ENCODE measurements around the gene SLC38A8. TPM values are rescaled to one million over a fixed set of nuclear protein-coding genes. Genes with fewer than 3 reads are reported as not detected.

SLC38A8 gene
- total RNA-seq, 6 experiments from 2014 or later: not detected

DNA sequence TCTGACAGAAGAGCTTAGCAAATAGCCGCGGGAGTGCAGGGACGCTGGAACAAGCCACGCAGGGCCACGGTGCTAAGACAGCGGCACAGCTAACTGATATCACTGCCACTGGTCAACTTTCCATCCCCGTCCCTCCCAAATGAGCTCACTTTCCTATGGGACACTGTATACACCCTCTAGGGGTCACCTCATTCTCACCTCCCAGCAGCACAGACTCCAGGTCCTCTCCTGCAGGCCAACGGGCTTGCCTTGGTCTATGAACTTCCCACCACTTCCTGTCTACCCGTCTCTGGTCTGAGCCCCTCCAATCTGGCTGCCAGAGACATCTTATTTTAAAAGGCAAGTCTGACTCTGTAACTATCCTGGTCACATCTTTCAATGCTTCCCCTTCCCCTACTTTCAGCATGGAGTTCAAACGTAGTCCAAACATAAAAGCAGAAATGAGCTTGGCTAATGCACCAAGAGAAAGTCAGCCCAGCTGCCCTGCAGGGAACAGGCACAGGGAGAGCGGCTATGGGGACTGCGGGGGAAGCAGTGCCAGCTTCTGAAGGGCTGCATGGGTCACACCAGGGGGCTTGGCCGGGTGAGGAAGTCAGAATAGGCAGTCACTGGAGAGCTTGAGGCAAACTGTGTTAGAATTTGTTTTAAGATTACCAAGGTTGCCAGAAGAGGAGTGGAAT is 26.3 kb upstream of the SLC38A8 start:
- Mint-ChIP-seq H3K9me3 (no peaks in the 10 kb centered on the region), H3K36me3 (ENCODE audit: low read depth) (peaks cover 19% of the 10 kb centered on the region), H3K27ac (no peak overlapping the region), H3K4me3 (no peak overlapping the region), H3K4me1 (ENCODE audit: low read depth) (peaks cover 6% of the 10 kb centered on the region; the same call in 1 of the 2 replicates), H3K27me3 (ENCODE audit: insufficient read depth) (peaks cover 2% of the 10 kb centered on the region; the same call in 1 of the 2 replicates)
- no peak for DNase-seq
- TF ChIP-seq, protein P1, sequence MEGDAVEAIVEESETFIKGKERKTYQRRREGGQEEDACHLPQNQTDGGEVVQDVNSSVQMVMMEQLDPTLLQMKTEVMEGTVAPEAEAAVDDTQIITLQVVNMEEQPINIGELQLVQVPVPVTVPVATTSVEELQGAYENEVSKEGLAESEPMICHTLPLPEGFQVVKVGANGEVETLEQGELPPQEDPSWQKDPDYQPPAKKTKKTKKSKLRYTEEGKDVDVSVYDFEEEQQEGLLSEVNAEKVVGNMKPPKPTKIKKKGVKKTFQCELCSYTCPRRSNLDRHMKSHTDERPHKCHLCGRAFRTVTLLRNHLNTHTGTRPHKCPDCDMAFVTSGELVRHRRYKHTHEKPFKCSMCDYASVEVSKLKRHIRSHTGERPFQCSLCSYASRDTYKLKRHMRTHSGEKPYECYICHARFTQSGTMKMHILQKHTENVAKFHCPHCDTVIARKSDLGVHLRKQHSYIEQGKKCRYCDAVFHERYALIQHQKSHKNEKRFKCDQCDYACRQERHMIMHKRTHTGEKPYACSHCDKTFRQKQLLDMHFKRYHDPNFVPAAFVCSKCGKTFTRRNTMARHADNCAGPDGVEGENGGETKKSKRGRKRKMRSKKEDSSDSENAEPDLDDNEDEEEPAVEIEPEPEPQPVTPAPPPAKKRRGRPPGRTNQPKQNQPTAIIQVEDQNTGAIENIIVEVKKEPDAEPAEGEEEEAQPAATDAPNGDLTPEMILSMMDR (IDR thresholded peaks at IDR 0.05): no peak

DNA sequence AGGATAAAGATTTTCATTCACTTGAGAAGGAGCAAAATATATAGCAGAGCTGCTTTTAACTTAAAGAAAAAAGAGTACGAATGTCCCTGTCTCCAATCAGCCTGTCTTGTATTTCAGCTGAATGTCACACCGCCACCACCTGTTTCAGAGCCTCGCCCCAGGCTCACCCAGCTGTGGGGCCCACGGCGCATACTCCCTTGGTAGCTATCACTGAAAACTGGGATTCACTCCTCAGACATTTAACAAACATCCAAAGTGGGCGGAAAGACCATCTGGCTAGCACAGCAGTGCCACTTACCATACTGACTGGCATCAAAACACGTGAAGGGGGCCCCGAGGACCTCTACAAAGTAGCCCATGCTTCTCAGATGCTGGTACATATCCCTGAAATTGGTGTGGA is 25.4 kb upstream of the SLC38A8 start:
- H3K36me3 Mint-ChIP-seq (ENCODE audit: low read depth): peaks cover 26% of the 10 kb centered on the region
- no peaks in the 10 kb centered on the region for H3K9me3 Mint-ChIP-seq
- no peak overlapping the region for H3K4me3 Mint-ChIP-seq
- peaks cover 6% of the 10 kb centered on the region; the same call in 1 of the 2 replicates for H3K4me1 Mint-ChIP-seq (ENCODE audit: low read depth)
- DNase-seq: no peak
- no peak overlapping the region for H3K27ac Mint-ChIP-seq
- TF ChIP-seq, protein P1 (IDR thresholded peaks at IDR 0.05): no peak
- peaks cover 2% of the 10 kb centered on the region; the same call in 1 of the 2 replicates for H3K27me3 Mint-ChIP-seq (ENCODE audit: insufficient read depth)

DNA sequence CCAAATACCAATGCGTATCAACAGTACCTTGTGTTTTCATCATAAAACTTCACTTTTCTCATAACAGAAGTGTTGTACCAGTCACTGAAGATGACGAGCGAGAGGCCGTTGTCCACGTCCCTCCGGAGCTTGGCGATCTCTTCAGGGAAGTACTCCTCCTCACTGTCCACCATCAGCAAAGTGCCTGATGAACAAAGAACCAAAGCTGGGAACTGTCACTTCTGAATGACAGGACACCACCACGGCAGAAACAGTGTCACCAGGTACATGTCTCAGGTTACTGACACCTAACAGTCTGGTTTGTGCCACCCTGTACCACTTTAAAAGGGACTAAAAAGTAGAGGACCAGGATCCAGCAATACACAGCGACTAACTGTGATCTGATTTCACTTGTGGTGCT is 25.0 kb upstream of the SLC38A8 start:
- Mint-ChIP-seq H3K4me1 (ENCODE audit: low read depth) (peaks cover 9% of the 10 kb centered on the region; the same call in 1 of the 2 replicates), H3K27ac (no peak overlapping the region), H3K36me3 (ENCODE audit: low read depth) (peaks cover 30% of the 10 kb centered on the region), H3K4me3 (no peak overlapping the region), H3K9me3 (no peaks in the 10 kb centered on the region), H3K27me3 (ENCODE audit: insufficient read depth) (peaks cover 2% of the 10 kb centered on the region; the same call in 1 of the 2 replicates)
- no peak for DNase-seq
- TF ChIP-seq, protein P1 (IDR thresholded peaks at IDR 0.05): no peak

DNA sequence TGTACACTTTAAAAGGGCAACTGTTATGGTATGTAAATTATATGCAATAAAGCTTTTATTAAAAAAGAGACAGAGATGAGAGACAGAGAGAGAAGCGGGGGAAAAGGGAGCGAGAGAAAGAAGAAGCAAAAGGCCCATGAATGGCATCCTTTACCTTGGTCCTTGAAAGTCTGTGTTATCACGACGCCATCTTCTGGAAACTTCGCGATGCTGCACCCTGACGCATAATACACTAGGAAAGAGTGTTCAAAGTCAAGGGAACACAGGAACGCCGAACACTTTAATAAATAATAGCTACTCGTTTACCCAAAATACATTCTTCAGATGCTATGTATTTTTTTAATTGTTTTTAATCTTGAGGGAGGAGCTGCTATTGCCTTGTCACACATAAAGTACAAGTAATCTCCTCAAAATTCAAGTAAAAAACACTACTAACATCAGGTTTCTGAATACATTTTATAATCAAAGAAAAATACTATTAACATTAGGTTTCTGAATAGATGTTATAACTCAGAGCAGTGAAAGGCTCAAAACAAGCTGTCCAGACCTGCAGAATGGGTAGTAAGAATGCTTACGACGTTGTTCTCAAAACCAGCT is 23.0 kb upstream of the SLC38A8 start:
- Mint-ChIP-seq H3K4me3 (no peak overlapping the region), H3K9me3 (no peaks in the 10 kb centered on the region), H3K36me3 (ENCODE audit: low read depth) (peaks cover 32% of the 10 kb centered on the region), H3K27me3 (ENCODE audit: insufficient read depth) (peaks cover 2% of the 10 kb centered on the region; the same call in 1 of the 2 replicates), H3K27ac (no peak overlapping the region), H3K4me1 (ENCODE audit: low read depth) (peaks cover 6% of the 10 kb centered on the region; the same call in 1 of the 2 replicates)
- TF ChIP-seq, protein P1 (IDR thresholded peaks at IDR 0.05): peak; percentile 83
- DNase-seq: peak; percentile 33

DNA sequence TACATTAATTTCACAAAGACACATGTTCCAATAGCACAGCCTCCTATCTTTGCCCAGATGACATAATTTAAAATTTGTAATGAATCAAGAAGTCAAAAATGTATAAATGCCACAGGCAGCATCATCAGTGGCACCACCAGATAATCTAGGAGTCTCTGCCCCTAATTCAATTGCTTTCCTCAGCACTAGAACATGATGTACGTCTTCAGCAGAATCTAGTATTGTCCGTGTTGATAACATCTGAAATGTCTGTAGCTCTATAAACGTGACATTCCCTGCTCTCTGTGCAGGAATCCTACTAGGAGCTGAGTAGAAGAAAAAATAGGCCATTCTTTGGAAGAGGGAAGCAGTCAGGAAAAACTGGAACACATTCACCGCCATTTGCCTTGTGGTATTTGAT is 21.4 kb upstream of the SLC38A8 start:
- H3K9me3 Mint-ChIP-seq: no peaks in the 10 kb centered on the region
- H3K27ac Mint-ChIP-seq: no peak overlapping the region
- DNase-seq: no peak
- peaks cover 2% of the 10 kb centered on the region; the same call in 1 of the 2 replicates for H3K27me3 Mint-ChIP-seq (ENCODE audit: insufficient read depth)
- H3K4me1 Mint-ChIP-seq (ENCODE audit: low read depth): peaks cover 6% of the 10 kb centered on the region; the same call in 1 of the 2 replicates
- TF ChIP-seq, protein P1 (IDR thresholded peaks at IDR 0.05): no peak
- H3K36me3 Mint-ChIP-seq (ENCODE audit: low read depth): peaks cover 25% of the 10 kb centered on the region
- no peak overlapping the region for H3K4me3 Mint-ChIP-seq

Data from HFFc6 (cell line).